ENCODE results near the gene RBM23.
"Not testable (repeated sequence)": the region's sequence is repeated elsewhere in the genome, so short reads cannot be mapped to it uniquely, and the experiment has no call there.

Gene RBM23

GRCh38 chr14:22918804-22919600, at the start of gene RBM23:
RBM23 (minus strand) TSS chr14:22919149.
- Mint-ChIP-seq H3K27me3 (peaks cover 6% of the 10 kb centered on the region), H3K4me1 (peaks cover 45% of the 10 kb centered on the region), H3K27ac (peak within 1 kb of the TSS; percentile 100), H3K9me3 (no peaks in the 10 kb centered on the region), H3K36me3 (peaks cover 50% of the 10 kb centered on the region), H3K4me3 (peak within 1 kb of the TSS; percentile 99)
- CTCF ChIA-PET = interaction anchor here (1.0 to 2.6 kb wide), 3 partner anchors 11 to 150 kb away, joined by 3 to 24 read pairs (median 4); partner anchors contain the start of gene PRMT5
- DNase-seq = peak; percentile 100

DNA sequence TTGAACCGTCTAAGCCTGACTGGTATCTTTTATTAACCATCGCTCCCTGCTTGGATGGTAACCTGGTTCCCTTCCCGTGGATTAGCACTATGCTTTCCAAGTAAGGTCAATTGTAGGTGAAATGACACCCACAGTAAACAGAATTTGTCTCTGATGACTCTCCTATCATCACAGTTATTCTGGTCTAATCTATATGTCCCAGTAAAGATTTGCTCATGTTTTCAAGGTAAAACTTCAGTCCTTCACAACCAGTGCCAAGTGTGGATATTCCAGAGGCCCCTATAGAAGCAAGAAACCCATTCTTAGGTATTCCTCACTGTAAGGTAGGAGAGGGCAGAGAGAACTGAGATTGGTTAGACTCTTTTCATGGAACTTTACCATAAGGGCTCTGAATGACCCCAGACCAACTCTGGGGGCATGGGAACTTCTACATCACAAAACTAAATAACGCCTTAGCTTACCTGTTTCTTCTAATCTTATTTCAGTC, 47.9 kb upstream of the RBM23 start:
- Mint-ChIP-seq H3K27me3 (peaks cover 16% of the 10 kb centered on the region), H3K27ac (no peak overlapping the region), H3K36me3 (no peaks in the 10 kb centered on the region), H3K4me1 (no peaks in the 10 kb centered on the region), H3K9me3 (no peaks in the 10 kb centered on the region), H3K4me3 (no peak overlapping the region)
- CTCF ChIA-PET = interaction anchor here (1.0 kb wide), 1 partner anchor 19 kb away, joined by 3 read pairs; no protein-coding TSS in a partner anchor
- DNase-seq = no peak

DNA sequence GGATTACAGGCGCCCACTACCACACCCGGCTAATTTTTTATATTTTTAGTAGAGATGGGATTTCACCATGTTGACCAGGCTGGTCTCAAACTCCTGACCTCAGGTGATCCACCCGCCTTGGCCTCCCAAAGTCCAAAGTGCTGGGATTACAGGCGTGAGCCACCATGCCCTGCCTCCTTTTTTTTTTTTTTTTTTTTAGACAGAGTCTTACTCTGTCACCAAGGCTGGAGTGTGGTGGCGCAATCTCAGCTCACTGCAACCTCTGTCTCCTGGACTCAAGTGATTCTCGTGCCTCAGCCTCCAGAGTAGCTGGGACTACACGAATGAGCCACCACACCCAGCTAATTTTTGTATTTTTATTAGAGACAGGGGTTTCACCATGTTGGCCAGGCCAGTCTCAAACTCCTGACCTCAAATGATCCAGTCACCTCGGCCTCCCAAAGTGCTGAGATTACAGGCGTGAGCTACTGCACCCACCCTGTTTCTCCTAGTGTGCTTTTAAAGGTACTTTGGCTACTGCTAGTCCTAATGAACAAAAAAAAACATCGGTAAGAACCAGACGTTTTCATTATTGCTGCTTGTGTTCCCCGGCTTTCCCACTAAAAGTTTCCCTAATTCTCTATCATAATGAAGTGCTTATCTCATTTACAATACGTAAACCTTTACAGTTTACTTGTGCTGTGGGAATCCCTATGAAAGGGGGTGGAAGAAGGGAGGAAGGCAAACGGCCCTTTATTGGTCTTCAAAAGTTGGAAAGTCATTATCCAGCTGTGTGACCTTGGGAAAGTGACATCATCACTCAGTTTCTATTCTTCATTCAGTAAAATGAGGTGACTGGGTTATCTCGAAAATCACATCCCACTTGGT, 47.2 kb upstream of the RBM23 start:
- not testable (repeated sequence) for H3K9me3 Mint-ChIP-seq, H3K4me3 Mint-ChIP-seq, H3K27ac Mint-ChIP-seq, DNase-seq, H3K36me3 Mint-ChIP-seq, H3K4me1 Mint-ChIP-seq
- CTCF ChIA-PET = interaction anchor here (1.0 kb wide), 1 partner anchor 20 kb away, joined by 3 read pairs; no protein-coding TSS in a partner anchor
- peaks cover 16% of the 10 kb centered on the region for H3K27me3 Mint-ChIP-seq

- H3K4me1 Mint-ChIP-seq = peaks cover 7% of the 10 kb centered on the region
- H3K4me3 Mint-ChIP-seq = no peak overlapping the region
- H3K27me3 Mint-ChIP-seq = peaks cover 11% of the 10 kb centered on the region
- no peaks in the 10 kb centered on the region for H3K9me3 Mint-ChIP-seq
- CTCF ChIA-PET = interaction anchor here (0.9 to 6.2 kb wide), 3 partner anchors 11 to 107 kb away, joined by 3 to 54 read pairs (median 4); no protein-coding TSS in a partner anchor
- no peak for DNase-seq
- H3K27ac Mint-ChIP-seq = no peak overlapping the region
- no peaks in the 10 kb centered on the region for H3K36me3 Mint-ChIP-seq
Measured at GRCh38 chr14:22962061-22962676, 43.2 kb upstream of the RBM23 start.

GRCh38 chr14:22955702-22956569, 37.0 kb upstream of the RBM23 start:
- Mint-ChIP-seq H3K4me3 (peak overlapping the region; percentile 91), H3K9me3 (no peaks in the 10 kb centered on the region), H3K27ac (peak overlapping the region; percentile 92), H3K36me3 (peaks cover 29% of the 10 kb centered on the region), H3K27me3 (peaks cover 4% of the 10 kb centered on the region), H3K4me1 (peaks cover 30% of the 10 kb centered on the region)
- CTCF ChIA-PET = interaction anchor here (0.8 to 3.7 kb wide), 11 partner anchors 11 to 166 kb away, joined by 3 to 24 read pairs (median 3); no protein-coding TSS in a partner anchor
- DNase-seq = no peak

GRCh38 chr14:22952418-22952817, 33.5 kb upstream of the RBM23 start:
- DNase-seq = no peak
- no peaks in the 10 kb centered on the region for H3K9me3 Mint-ChIP-seq
- H3K36me3 Mint-ChIP-seq = peaks cover 37% of the 10 kb centered on the region
- CTCF ChIA-PET = interaction anchor here (0.7 to 2.0 kb wide), 2 partner anchors 34 to 81 kb away, joined by 4 to 6 read pairs; no protein-coding TSS in a partner anchor
- H3K27me3 Mint-ChIP-seq = no peaks in the 10 kb centered on the region
- H3K27ac Mint-ChIP-seq = no peak overlapping the region
- H3K4me1 Mint-ChIP-seq = peaks cover 24% of the 10 kb centered on the region
- no peak overlapping the region for H3K4me3 Mint-ChIP-seq

GRCh38 chr14:22951795-22952194, 32.8 kb upstream of the RBM23 start:
- not testable (repeated sequence) for H3K27ac Mint-ChIP-seq

DNA sequence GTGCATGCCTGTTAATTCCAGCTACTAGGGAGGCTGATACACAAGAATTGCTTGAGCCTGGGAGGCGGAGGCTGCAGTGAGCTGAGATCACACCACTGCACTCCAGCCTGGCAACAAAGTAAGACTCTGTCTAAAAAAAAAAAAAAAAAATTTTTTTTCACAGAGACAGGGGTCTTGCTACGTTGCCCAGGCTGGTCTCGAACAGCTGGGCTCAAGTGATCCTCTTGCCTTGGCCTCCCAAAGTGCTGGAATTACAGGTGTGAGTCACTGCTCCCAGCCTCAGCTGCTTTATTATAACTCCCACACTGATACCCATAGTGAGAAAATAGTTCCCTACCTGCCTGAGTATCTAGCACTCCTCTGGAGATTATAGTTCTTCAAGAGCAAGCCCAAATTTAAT, 26.7 kb upstream of the RBM23 start:
- Mint-ChIP-seq H3K4me1 (no peaks in the 10 kb centered on the region), H3K27ac (no peak overlapping the region), H3K9me3 (no peaks in the 10 kb centered on the region), H3K4me3 (no peak overlapping the region), H3K36me3 (peaks cover 26% of the 10 kb centered on the region), H3K27me3 (no peaks in the 10 kb centered on the region)
- DNase-seq = no peak
- CTCF ChIA-PET = interaction anchor here (0.9 to 1.8 kb wide), 2 partner anchors 9 to 10 kb away, joined by 4 to 9 read pairs; no protein-coding TSS in a partner anchor

More at GRCh38 chr14:22951795-22952194, 32.8 kb upstream of the RBM23 start:
- CTCF ChIA-PET, H3K27me3 Mint-ChIP-seq, H3K9me3 Mint-ChIP-seq, DNase-seq, H3K4me3 Mint-ChIP-seq: not testable (repeated sequence)
- Mint-ChIP-seq H3K4me1 (peaks cover 23% of the 10 kb centered on the region), H3K36me3 (peaks cover 43% of the 10 kb centered on the region)

- no peak for DNase-seq
- no peak overlapping the region for H3K4me3 Mint-ChIP-seq
- CTCF ChIA-PET = interaction anchor here (0.6 to 2.1 kb wide), 2 partner anchors 10 to 129 kb away, joined by 4 to 5 read pairs; no protein-coding TSS in a partner anchor
- H3K4me1 Mint-ChIP-seq = no peaks in the 10 kb centered on the region
- no peak overlapping the region for H3K27ac Mint-ChIP-seq
- H3K36me3 Mint-ChIP-seq = peaks cover 11% of the 10 kb centered on the region
- no peaks in the 10 kb centered on the region for H3K27me3 Mint-ChIP-seq
- H3K9me3 Mint-ChIP-seq = no peaks in the 10 kb centered on the region
Measured at GRCh38 chr14:22939684-22940083, 20.7 kb upstream of the RBM23 start.

DNA sequence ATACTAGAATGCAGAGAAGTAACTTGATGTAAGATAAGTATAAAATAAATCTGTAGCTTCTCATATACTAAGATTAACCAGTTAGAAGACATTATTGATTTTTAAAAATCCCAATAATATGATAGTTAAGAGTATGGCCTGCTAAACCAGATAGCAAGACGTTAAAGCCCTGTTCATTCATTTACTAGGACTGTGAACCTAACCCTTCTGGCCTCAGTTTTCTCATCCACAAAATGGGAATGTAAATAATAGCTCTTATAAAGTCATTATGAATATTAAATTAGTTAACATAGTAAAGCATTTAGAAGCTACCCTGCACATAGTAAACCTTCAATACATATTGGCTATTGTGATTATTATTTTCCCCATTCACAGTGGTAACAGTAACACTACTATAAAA, 16.2 kb upstream of the RBM23 start:
- Mint-ChIP-seq H3K27me3 (no peaks in the 10 kb centered on the region), H3K4me1 (no peaks in the 10 kb centered on the region), H3K36me3 (peaks cover 4% of the 10 kb centered on the region), H3K4me3 (no peak overlapping the region), H3K9me3 (no peaks in the 10 kb centered on the region), H3K27ac (no peak overlapping the region)
- CTCF ChIA-PET = interaction anchor here (0.9 to 1.5 kb wide), 4 partner anchors 21 to 52 kb away, joined by 3 to 7 read pairs (median 4); no protein-coding TSS in a partner anchor
- DNase-seq = no peak

GRCh38 chr14:22932146-22932545, 13.2 kb upstream of the RBM23 start:
- CTCF ChIA-PET = no interaction called here
- H3K4me1 Mint-ChIP-seq = peaks cover 12% of the 10 kb centered on the region

GRCh38 chr14:22929961-22930364, 11.0 kb upstream of the RBM23 start:
- Mint-ChIP-seq H3K27ac (no peak overlapping the region), H3K27me3 (no peaks in the 10 kb centered on the region), H3K4me1 (peaks cover 26% of the 10 kb centered on the region), H3K36me3 (peaks cover 16% of the 10 kb centered on the region), H3K9me3 (no peaks in the 10 kb centered on the region), H3K4me3 (no peak overlapping the region)
- CTCF ChIA-PET = interaction anchor here (0.9 to 3.0 kb wide), 25 partner anchors 10 to 128 kb away, joined by 3 to 24 read pairs (median 5); partner anchors contain the start of genes AJUBA, HAUS4, RBM23 and REM2
- DNase-seq = no peak

More at GRCh38 chr14:22932146-22932545, 13.2 kb upstream of the RBM23 start:
- H3K36me3 Mint-ChIP-seq = peaks cover 4% of the 10 kb centered on the region
- H3K27ac Mint-ChIP-seq = no peak overlapping the region
- no peaks in the 10 kb centered on the region for H3K9me3 Mint-ChIP-seq
- DNase-seq = no peak
- H3K27me3 Mint-ChIP-seq = no peaks in the 10 kb centered on the region
- H3K4me3 Mint-ChIP-seq = no peak overlapping the region

Measured in activated naive CD4-positive, alpha-beta T cell treated with anti-CD3 and anti-CD28 coated beads, Interleukin-2, amount 10 ng/mL, durations not matched to agents 7 days and 5 days (primary cell).